Measurements from ENCODE around the gene SERPINB13. TPM values are rescaled to one million over a fixed set of nuclear protein-coding genes. Genes with fewer than 3 reads are reported as not detected.

Gene SERPINB13
- polyA plus RNA-seq, 1 experiment = not detected

DNA sequence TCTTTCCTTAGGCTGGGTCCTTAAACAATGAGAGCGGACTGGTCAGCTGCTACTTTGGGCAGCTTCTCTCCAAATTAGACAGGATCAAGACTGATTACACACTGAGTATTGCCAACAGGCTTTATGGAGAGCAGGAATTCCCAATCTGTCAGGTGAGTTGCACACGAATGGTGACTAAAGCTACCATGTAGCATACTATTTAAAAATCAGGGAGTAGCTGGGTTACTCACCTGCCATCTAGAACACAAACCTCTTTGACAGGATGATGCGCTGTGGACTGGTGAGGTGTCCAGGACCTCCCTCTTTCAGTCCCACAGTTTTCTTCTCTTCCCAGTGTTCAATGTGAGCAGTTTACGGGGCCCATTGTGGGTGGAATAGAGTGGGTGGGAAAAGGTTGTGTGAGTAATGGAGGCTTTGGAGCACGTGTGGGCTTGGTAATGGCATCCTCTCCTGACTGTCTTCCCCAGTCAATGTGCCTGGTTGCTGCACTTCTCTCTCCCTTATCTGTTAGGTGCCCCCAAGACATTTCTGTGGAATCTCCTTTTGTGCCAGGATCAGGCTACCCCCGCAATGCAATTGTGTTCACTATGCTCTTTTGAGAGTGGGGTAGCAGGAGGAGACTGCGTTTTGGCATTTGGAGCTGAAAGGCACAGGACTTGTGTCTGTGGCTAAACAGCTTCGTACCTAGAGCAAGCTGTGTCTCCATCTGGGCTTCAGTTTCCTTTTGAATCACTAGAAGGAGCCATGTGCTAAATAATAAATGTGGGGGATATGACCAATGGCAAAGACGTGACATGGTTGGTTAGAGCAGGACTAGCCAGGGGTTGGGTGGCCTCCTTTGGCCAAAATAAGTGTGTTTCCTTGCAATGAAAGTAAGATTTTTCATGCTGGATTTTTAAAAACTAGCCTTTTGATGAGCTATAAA lies 27.3 kb upstream of the SERPINB13 start:
- no peak for DNase-seq (ENCODE audit: low read depth)
- CTCF ChIA-PET = interaction anchor here (0.6 to 2.1 kb wide), 4 partner anchors 10 to 182 kb away, joined by 3 to 7 read pairs (median 4); no protein-coding TSS in a partner anchor
- TF ChIP-seq, protein P1, sequence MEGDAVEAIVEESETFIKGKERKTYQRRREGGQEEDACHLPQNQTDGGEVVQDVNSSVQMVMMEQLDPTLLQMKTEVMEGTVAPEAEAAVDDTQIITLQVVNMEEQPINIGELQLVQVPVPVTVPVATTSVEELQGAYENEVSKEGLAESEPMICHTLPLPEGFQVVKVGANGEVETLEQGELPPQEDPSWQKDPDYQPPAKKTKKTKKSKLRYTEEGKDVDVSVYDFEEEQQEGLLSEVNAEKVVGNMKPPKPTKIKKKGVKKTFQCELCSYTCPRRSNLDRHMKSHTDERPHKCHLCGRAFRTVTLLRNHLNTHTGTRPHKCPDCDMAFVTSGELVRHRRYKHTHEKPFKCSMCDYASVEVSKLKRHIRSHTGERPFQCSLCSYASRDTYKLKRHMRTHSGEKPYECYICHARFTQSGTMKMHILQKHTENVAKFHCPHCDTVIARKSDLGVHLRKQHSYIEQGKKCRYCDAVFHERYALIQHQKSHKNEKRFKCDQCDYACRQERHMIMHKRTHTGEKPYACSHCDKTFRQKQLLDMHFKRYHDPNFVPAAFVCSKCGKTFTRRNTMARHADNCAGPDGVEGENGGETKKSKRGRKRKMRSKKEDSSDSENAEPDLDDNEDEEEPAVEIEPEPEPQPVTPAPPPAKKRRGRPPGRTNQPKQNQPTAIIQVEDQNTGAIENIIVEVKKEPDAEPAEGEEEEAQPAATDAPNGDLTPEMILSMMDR (IDR thresholded peaks at IDR 0.05; ENCODE audit: insufficient read depth, low read depth, low read length) = no peak
- H3K36me3 ChIP-seq (ENCODE audit: control insufficient read depth, insufficient read depth, low read length) = no peaks in the 10 kb centered on the region
- POLR2A ChIA-PET = no interaction called here
- no peaks in the 10 kb centered on the region for H3K27me3 ChIP-seq (ENCODE audit: control insufficient read depth, insufficient read depth, low read length)
- no peak overlapping the region for H3K4me3 ChIP-seq (ENCODE audit: low read depth, low read length)

DNA sequence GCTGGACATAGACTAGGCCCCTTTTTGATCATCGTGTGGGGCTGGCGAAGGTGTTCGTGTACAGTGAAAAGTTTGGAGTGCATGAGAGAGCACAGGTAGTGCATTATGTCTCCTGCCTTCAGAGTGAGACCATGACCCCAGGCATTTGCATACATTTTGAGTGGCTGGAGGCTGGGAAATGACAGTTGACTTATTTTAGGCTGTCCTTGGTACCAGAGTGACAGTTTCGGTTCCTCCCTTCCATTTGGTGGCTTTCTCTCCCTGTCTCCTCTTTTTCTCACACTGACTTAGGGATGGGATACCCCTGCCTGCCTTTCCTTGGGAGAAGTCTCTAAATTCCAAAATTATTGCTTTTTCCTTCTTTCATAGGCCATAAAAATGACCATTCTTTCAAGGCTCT lies 24.9 kb upstream of the SERPINB13 start:
- DNase-seq (ENCODE audit: low read depth) = no peak
- CTCF ChIA-PET = interaction anchor here (1.0 kb wide), 1 partner anchor 17 kb away, joined by 3 read pairs; no protein-coding TSS in a partner anchor
- no peaks in the 10 kb centered on the region for H3K36me3 ChIP-seq (ENCODE audit: control insufficient read depth, insufficient read depth, low read length)
- TF ChIP-seq, protein P1 (IDR thresholded peaks at IDR 0.05; ENCODE audit: insufficient read depth, low read depth, low read length) = no peak
- no peaks in the 10 kb centered on the region for H3K27me3 ChIP-seq (ENCODE audit: control insufficient read depth, insufficient read depth, low read length)
- POLR2A ChIA-PET = no interaction called here
- H3K4me3 ChIP-seq (ENCODE audit: low read depth, low read length) = no peak overlapping the region

DNA sequence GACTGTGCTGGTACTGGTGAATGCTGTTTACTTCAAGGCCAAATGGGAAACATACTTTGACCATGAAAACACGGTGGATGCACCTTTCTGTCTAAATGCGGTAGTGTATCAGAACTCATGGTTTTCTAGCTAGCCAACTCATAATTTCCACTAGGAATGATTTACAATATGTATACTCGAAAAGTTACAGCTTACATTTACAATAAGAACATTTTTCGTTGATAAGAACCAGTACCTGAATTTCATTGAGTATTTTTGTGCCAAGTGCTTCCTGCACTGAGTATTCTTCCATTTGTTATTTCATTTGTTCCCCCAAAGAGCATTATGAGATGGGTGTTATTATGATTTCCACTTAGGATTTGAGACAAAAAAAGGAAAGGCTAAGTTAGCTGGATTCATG lies 23.1 kb upstream of the SERPINB13 start:
- Histone ChIP-seq H3K4me3 (ENCODE audit: low read depth, low read length) (no peak overlapping the region), H3K27me3 (ENCODE audit: control insufficient read depth, insufficient read depth, low read length) (no peaks in the 10 kb centered on the region), H3K36me3 (ENCODE audit: control insufficient read depth, insufficient read depth, low read length) (no peaks in the 10 kb centered on the region)
- no peak for DNase-seq (ENCODE audit: low read depth)
- CTCF ChIA-PET = interaction anchor here (4.0 to 5.8 kb wide), 2 partner anchors 14 to 46 kb away, joined by 33 to 38 read pairs; no protein-coding TSS in a partner anchor
- POLR2A ChIA-PET = no interaction called here
- TF ChIP-seq, protein P1 (IDR thresholded peaks at IDR 0.05; ENCODE audit: insufficient read depth, low read depth, low read length) = no peak

DNA sequence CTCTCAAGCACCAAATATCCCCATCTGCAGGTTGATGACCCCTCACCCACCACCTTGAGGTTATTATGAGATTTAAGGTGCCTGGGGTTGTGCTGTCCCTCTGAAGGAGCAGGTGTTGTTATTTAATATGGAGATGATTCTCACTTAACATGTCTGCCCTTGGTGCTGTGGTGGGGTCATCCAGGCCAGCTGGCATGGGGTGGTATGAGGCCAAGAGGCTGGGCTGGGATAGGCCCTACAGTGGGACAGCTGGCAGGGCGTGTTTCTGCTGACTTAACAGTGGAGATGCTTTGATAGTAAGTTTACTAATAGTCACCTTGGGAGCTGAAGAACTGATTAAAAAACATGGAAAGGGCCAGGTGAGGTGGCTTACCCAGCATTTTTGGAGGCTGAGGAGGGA lies 22.6 kb upstream of the SERPINB13 start:
- no peak overlapping the region for H3K4me3 ChIP-seq (ENCODE audit: low read depth, low read length)
- TF ChIP-seq, protein P1 (IDR thresholded peaks at IDR 0.05; ENCODE audit: insufficient read depth, low read depth, low read length) = no peak
- no peaks in the 10 kb centered on the region for H3K27me3 ChIP-seq (ENCODE audit: control insufficient read depth, insufficient read depth, low read length)
- DNase-seq (ENCODE audit: low read depth) = no peak
- ChIA-PET CTCF (interaction anchor here (1.5 to 5.8 kb wide), 3 partner anchors 13 to 177 kb away, joined by 3 to 38 read pairs (median 33); no protein-coding TSS in a partner anchor), POLR2A (no interaction called here)
- no peaks in the 10 kb centered on the region for H3K36me3 ChIP-seq (ENCODE audit: control insufficient read depth, insufficient read depth, low read length)

DNA sequence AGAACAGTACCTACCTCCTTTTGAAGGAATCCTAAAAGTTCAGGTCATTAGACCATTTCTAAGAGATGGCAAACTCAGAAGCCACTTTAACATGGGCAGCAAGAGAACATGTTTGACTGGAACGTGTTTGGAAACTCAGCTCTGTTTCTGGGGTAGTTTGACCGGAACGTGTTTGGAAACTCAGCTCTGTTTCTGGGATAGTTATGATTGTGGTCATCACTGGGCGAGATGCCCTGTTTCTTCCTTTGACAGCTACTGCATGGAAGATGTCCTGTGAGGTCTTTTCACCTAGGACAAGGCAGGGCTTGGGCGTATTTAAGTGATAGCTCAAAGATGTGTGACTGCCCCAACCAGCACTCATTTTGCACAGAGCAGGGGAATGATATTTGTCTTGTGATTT lies 19.9 kb upstream of the SERPINB13 start:
- ChIA-PET POLR2A (no interaction called here), CTCF (interaction anchor here (0.9 to 5.8 kb wide), 4 partner anchors 10 to 278 kb away, joined by 3 to 38 read pairs (median 18); no protein-coding TSS in a partner anchor)
- DNase-seq (ENCODE audit: low read depth) = no peak
- H3K36me3 ChIP-seq (ENCODE audit: control insufficient read depth, insufficient read depth, low read length) = no peaks in the 10 kb centered on the region
- H3K27me3 ChIP-seq (ENCODE audit: control insufficient read depth, insufficient read depth, low read length) = no peaks in the 10 kb centered on the region
- H3K4me3 ChIP-seq (ENCODE audit: low read depth, low read length) = no peak overlapping the region
- TF ChIP-seq, protein P1 (IDR thresholded peaks at IDR 0.05; ENCODE audit: insufficient read depth, low read depth, low read length) = no peak

All from BJ (cell line).